Suprapubic skin (tissue), 4 donors: ENCODE results near the gene NPTXR.

Source experiments
- EP300 ChIP-seq: sonication (generic); formaldehyde crosslinking; IDR thresholded peaks from one replicate; pipeline ENCODE4 v1.6.1; 2017; ENCODE audit warnings: antibody characterized with exemption
- POLR2A ChIP-seq, 2 donors: fragments of 450-650 bp; IDR thresholded peaks; one replicate each; pipeline ENCODE4 v1.6.1; 2017; ENCODE audit warnings: antibody characterized with exemption in 2 of 2, mild to moderate bottlenecking in 2 of 2, moderate library complexity in 2 of 2
- POLR2AphosphoS5 ChIP-seq, 3 donors: sonication (generic); formaldehyde crosslinking; IDR thresholded peaks; one replicate each; pipeline ENCODE4 v1.6.1; 2017; ENCODE audit warnings: antibody characterized with exemption in 3 of 3
- TF ChIP-seq, protein P1 (sequence below), 2 donors: fragments of 200-600 bp in 1 of 2; fragments of 450-650 bp in 1 of 2; sonication (generic) in 1 of 2; IDR thresholded peaks; one replicate each; pipeline ENCODE4 v1.5.1; 2016 to 2019; ENCODE audit warnings: antibody characterized with exemption in 2 of 2, mild to moderate bottlenecking in 1 of 2, moderate library complexity in 1 of 2

DNA sequence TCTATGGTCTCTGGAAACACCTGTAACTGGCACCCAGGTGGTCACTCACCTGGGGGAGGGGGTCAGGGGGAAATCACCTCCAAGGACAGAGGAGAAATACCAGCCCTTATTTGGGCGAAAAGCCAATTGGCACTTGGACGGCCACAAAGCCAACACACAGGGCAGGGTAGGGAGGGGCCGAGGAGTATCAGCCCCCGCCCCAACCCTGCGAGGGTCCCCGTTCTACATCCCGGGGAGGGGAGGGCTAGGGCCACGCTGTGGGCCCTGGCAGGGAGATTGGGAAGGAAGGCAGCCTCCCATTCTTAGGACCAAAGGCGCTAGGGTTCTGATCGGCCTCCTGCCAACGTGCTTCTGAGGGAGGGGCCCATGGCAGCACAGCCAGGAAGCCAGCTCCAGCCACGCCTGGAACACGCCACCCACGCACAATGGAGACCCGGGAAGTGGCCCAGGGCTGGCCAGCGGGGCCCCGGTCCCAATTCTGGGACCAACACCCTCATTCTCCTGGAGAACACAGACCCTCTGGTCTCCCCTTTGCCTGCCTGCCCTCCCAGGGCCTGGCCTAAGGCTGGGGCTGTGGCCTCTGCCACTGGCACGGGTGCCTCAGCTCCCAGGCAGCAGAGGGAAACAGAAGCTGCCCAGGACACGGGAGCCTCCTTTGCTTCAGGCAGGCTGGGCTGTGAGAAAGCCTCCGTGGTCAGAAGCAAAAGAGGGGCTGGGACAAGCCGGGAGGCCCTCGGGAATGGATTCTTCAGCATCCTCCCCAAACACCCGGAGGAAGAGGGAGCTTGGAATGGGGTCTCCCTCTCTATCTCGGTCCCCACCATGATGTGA, 20.7 kb upstream of the NPTXR start:
- TF ChIP-seq, protein P1, sequence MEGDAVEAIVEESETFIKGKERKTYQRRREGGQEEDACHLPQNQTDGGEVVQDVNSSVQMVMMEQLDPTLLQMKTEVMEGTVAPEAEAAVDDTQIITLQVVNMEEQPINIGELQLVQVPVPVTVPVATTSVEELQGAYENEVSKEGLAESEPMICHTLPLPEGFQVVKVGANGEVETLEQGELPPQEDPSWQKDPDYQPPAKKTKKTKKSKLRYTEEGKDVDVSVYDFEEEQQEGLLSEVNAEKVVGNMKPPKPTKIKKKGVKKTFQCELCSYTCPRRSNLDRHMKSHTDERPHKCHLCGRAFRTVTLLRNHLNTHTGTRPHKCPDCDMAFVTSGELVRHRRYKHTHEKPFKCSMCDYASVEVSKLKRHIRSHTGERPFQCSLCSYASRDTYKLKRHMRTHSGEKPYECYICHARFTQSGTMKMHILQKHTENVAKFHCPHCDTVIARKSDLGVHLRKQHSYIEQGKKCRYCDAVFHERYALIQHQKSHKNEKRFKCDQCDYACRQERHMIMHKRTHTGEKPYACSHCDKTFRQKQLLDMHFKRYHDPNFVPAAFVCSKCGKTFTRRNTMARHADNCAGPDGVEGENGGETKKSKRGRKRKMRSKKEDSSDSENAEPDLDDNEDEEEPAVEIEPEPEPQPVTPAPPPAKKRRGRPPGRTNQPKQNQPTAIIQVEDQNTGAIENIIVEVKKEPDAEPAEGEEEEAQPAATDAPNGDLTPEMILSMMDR (IDR thresholded peaks at IDR 0.05), result no peak
- TF ChIP-seq POLR2AphosphoS5 (IDR thresholded peaks at IDR 0.05) (no peak), POLR2A (IDR thresholded peaks at IDR 0.05) (no peak), EP300 (no peak)
